SK-N-SH (cell line): ENCODE measurements around the gene RAB20.

Source experiments
- CTCF ChIP-seq: fragments of 200-600 bp; sonication (generic); IDR thresholded peaks from 2 replicates; pipeline ENCODE4 v1.6.1; 2017; ENCODE audit warnings: antibody characterized with exemption, mild to moderate bottlenecking, moderate library complexity
- ELF1 ChIP-seq: IDR thresholded peaks from 2 replicates; pipeline ENCODE4 v1.4.0; 2012
- GABPA ChIP-seq: IDR thresholded peaks from 2 replicates; pipeline ENCODE4 v1.4.0; 2012; ENCODE audit warnings: low read depth, mild to moderate bottlenecking
- GATA2 ChIP-seq: sonication (generic); formaldehyde crosslinking; IDR thresholded peaks from 2 replicates; pipeline ENCODE4 v1.5.0; 2020; ENCODE audit warnings: mild to moderate bottlenecking, missing genetic modification reagents
- MEF2A ChIP-seq: IDR thresholded peaks from 2 replicates; pipeline ENCODE4 v1.4.0; 2012; ENCODE audit warnings: low read depth, borderline replicate concordance
- POLR2AphosphoS5 ChIP-seq: IDR thresholded peaks from 2 replicates; pipeline ENCODE4 v1.6.1; 2012; ENCODE audit warnings: low read depth, low read length
- RAD21 ChIP-seq: IDR thresholded peaks from 2 replicates; pipeline ENCODE4 v1.6.1; 2012; ENCODE audit warnings: mild to moderate bottlenecking, low read length
- TAF1 ChIP-seq: IDR thresholded peaks from 2 replicates; pipeline ENCODE4 v1.6.1; 2012; ENCODE audit warnings: low read depth, mild to moderate bottlenecking, low read length, moderate library complexity, borderline replicate concordance
- USF1 ChIP-seq: IDR thresholded peaks from 2 replicates; pipeline ENCODE4 v1.4.0; 2012; ENCODE audit warnings: low read depth, borderline replicate concordance
- YY1 ChIP-seq: IDR thresholded peaks from 2 replicates; pipeline ENCODE4 v1.4.0; 2012; ENCODE audit warnings: low read depth, mild to moderate bottlenecking
- TF ChIP-seq, protein P1 (sequence below): IDR thresholded peaks from 2 replicates; pipeline ENCODE4 v1.6.1; 2012; ENCODE audit warnings: mild to moderate bottlenecking, low read depth, low read length, moderate library complexity
- TF ChIP-seq, protein P2 (sequence below): IDR thresholded peaks from 2 replicates; pipeline ENCODE4 v1.4.0; 2012; ENCODE audit warnings: low read depth, borderline replicate concordance

- TF ChIP-seq CTCF, result no peak
- TF ChIP-seq RAD21, result no peak
- TF ChIP-seq USF1, result no peak
- TF ChIP-seq, protein P1, sequence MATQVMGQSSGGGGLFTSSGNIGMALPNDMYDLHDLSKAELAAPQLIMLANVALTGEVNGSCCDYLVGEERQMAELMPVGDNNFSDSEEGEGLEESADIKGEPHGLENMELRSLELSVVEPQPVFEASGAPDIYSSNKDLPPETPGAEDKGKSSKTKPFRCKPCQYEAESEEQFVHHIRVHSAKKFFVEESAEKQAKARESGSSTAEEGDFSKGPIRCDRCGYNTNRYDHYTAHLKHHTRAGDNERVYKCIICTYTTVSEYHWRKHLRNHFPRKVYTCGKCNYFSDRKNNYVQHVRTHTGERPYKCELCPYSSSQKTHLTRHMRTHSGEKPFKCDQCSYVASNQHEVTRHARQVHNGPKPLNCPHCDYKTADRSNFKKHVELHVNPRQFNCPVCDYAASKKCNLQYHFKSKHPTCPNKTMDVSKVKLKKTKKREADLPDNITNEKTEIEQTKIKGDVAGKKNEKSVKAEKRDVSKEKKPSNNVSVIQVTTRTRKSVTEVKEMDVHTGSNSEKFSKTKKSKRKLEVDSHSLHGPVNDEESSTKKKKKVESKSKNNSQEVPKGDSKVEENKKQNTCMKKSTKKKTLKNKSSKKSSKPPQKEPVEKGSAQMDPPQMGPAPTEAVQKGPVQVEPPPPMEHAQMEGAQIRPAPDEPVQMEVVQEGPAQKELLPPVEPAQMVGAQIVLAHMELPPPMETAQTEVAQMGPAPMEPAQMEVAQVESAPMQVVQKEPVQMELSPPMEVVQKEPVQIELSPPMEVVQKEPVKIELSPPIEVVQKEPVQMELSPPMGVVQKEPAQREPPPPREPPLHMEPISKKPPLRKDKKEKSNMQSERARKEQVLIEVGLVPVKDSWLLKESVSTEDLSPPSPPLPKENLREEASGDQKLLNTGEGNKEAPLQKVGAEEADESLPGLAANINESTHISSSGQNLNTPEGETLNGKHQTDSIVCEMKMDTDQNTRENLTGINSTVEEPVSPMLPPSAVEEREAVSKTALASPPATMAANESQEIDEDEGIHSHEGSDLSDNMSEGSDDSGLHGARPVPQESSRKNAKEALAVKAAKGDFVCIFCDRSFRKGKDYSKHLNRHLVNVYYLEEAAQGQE, result no peak
- no peak for TF ChIP-seq GABPA
- TF ChIP-seq POLR2AphosphoS5, result no peak
- no peak for TF ChIP-seq MEF2A
- TF ChIP-seq ELF1, result no peak
- no peak for TF ChIP-seq YY1
- TF ChIP-seq, protein P2, sequence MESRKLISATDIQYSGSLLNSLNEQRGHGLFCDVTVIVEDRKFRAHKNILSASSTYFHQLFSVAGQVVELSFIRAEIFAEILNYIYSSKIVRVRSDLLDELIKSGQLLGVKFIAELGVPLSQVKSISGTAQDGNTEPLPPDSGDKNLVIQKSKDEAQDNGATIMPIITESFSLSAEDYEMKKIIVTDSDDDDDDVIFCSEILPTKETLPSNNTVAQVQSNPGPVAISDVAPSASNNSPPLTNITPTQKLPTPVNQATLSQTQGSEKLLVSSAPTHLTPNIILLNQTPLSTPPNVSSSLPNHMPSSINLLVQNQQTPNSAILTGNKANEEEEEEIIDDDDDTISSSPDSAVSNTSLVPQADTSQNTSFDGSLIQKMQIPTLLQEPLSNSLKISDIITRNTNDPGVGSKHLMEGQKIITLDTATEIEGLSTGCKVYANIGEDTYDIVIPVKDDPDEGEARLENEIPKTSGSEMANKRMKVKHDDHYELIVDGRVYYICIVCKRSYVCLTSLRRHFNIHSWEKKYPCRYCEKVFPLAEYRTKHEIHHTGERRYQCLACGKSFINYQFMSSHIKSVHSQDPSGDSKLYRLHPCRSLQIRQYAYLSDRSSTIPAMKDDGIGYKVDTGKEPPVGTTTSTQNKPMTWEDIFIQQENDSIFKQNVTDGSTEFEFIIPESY, result no peak
- TF ChIP-seq TAF1, result no peak
- TF ChIP-seq GATA2, result no peak
These were observed 38.8 kb upstream of the RAB20 start for GRCh38 chr13:110600261-110600819.
